Neutrophil (primary cell): ENCODE results near the gene G6PD.
"Not testable (repeated sequence)": the region's sequence is repeated elsewhere in the genome, so short reads cannot be mapped to it uniquely, and the experiment has no call there.

Source experiments
- H3K27ac ChIP-seq: fragments of 200-600 bp; sonication (generic); 2 replicates; pipeline ENCODE4 v1.5.1; 2016; ENCODE audit warnings: mild to moderate bottlenecking, moderate library complexity
- H3K27me3 ChIP-seq: fragments of 200-600 bp; sonication (generic); 2 replicates; pipeline ENCODE4 v1.6.0; 2016; ENCODE audit warnings: mild to moderate bottlenecking
- H3K36me3 ChIP-seq: fragments of 200-600 bp; sonication (generic); 2 replicates; pipeline ENCODE4 v1.5.1; 2017
- H3K4me1 ChIP-seq, 2 experiments: fragments of 200-600 bp in 1 of 2; sonication (generic) in 1 of 2; 1 replicate in 1 of 2; 2 replicates in 1 of 2; pipeline versions ENCODE4 v1.5.1 to v1.6.1; 2013 to 2016; ENCODE audit warnings: low read depth in 1 of 2, low read length in 1 of 2, mild to moderate bottlenecking in 1 of 2, moderate library complexity in 1 of 2; ENCODE audit not compliant: control insufficient read depth in 1 of 2, insufficient read depth in 1 of 2
- H3K4me3 ChIP-seq, 2 experiments: fragments of 200-600 bp in 1 of 2; sonication (generic) in 1 of 2; 1 replicate in 1 of 2; 2 replicates in 1 of 2; pipeline ENCODE4 v1.5.1; 2013 to 2016; ENCODE audit warnings: low read depth in 1 of 2, low read length in 1 of 2, mild to moderate bottlenecking in 1 of 2, moderate library complexity in 1 of 2
- H3K9me3 ChIP-seq: fragments of 200-600 bp; sonication (generic); 2 replicates; pipeline ENCODE4 v1.5.1; 2016
- TF ChIP-seq, protein P1 (sequence below): fragments of 200-600 bp; sonication (generic); IDR thresholded peaks from 2 replicates; pipeline ENCODE4 v1.5.1; 2016; ENCODE audit warnings: antibody characterized with exemption

G6PD gene

DNA sequence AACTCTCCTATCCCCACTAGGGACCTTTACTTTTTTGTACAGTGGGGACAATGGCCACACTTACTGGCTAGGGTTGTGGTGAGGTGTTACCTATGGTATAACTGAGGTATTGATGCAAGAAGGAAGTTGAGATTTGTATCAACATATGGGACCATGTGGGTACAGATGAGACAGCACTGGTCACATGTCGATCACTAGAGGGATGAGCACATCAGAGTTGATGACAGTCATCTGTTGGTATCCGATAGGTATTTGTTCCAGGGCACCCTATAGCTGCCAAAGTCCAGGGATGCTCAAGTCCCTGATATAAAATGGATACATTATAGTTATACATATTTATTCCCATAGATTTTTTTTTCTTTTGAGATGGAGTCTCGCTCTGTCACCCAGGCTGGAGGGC lies 43.7 kb downstream of the G6PD start:
- Histone ChIP-seq H3K36me3 (peaks cover 28% of the 10 kb centered on the region), H3K27me3 (no peaks in the 10 kb centered on the region), H3K4me3 (no peak overlapping the region), H3K4me1 (no peaks in the 10 kb centered on the region), H3K9me3 (no peaks in the 10 kb centered on the region), H3K27ac (no peak overlapping the region)
- TF ChIP-seq, protein P1, sequence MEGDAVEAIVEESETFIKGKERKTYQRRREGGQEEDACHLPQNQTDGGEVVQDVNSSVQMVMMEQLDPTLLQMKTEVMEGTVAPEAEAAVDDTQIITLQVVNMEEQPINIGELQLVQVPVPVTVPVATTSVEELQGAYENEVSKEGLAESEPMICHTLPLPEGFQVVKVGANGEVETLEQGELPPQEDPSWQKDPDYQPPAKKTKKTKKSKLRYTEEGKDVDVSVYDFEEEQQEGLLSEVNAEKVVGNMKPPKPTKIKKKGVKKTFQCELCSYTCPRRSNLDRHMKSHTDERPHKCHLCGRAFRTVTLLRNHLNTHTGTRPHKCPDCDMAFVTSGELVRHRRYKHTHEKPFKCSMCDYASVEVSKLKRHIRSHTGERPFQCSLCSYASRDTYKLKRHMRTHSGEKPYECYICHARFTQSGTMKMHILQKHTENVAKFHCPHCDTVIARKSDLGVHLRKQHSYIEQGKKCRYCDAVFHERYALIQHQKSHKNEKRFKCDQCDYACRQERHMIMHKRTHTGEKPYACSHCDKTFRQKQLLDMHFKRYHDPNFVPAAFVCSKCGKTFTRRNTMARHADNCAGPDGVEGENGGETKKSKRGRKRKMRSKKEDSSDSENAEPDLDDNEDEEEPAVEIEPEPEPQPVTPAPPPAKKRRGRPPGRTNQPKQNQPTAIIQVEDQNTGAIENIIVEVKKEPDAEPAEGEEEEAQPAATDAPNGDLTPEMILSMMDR = no peak

DNA sequence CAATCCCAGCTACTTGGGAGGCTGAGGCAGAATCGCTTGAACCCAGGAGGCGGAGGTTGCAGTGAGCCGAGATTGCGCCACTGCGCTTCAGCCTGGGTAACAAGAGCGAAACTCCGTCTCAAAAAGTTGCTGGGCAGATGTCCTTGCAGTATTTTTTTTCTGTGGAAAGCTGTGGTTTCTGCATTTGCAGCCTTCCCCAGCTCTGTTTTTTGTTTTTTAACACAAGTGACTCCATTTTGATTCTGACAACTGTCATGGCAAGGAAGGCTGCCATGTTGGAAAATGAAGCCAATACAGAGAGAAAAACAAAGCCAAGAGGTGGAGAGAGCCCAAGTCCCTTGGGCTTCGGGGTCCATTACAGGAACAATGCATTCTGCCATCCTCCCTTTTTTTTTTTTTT lies 44.5 kb downstream of the G6PD start:
- TF ChIP-seq, protein P1 = no peak
- Histone ChIP-seq H3K36me3 (peaks cover 22% of the 10 kb centered on the region), H3K27me3 (no peaks in the 10 kb centered on the region), H3K4me3 (no peak overlapping the region), H3K4me1 (peaks cover 4 to 7% of the 10 kb centered on the region in 2 experiments), H3K27ac (no peak overlapping the region), H3K9me3 (no peaks in the 10 kb centered on the region)

DNA sequence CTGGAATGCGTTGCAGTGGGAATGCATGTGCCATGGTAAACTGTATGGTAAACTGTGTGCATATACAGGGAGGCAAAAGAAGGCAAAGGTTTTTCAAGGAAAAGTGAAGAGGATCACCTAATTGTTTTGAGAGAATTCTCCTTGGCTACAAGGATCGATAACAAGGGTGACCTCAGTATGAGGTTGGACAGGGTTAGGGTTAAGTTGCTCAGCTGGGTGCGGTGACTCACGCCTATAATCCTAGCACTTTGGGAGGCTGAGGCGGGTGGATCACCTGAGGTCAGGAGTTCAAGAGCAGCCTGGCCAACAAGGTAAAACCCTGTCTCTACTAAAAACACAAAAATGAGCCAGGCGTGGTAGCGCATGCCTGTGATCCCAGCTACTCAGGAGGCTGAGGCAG lies 45.2 kb downstream of the G6PD start:
- H3K27me3 ChIP-seq = not testable (repeated sequence)

DNA sequence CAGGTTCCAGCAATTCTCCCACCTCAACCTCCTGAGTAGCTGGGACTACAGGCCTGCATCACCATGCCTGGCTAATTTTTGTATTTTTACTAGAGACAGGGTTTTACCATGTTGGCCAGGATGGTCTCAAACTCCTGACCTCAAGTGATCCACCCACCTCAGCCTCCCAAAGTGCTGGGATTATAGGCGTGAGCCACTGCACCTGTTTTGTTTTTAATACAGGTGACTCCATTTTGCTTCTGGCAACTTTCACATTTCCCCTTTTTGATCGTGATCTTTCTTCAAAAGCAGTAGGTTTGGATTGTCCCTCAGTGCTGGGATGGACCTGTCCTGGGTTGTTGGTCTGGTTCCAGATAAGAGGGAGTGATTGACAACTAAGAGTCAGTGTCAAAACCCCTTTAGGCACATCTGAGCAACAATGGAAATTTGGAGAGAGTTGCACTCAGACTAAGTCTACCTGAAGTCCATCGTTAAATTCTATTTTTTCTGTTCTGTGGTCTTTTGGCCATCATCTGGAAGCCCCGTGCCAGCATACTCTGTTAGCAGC lies 50.0 kb downstream of the G6PD start:
- H3K4me3 ChIP-seq, H3K9me3 ChIP-seq, H3K27me3 ChIP-seq, H3K36me3 ChIP-seq: not testable (repeated sequence)
- H3K4me1 ChIP-seq = peaks cover 10 to 14% of the 10 kb centered on the region in 2 experiments
- peak overlapping the region; percentile 52 for H3K27ac ChIP-seq

More for the DNA sequence above, 45.2 kb downstream of the G6PD start:
- H3K9me3 ChIP-seq, H3K27ac ChIP-seq, H3K4me3 ChIP-seq: not testable (repeated sequence)
- peaks cover 10 to 13% of the 10 kb centered on the region in 2 experiments for H3K4me1 ChIP-seq
- H3K36me3 ChIP-seq = peaks cover 15% of the 10 kb centered on the region

DNA sequence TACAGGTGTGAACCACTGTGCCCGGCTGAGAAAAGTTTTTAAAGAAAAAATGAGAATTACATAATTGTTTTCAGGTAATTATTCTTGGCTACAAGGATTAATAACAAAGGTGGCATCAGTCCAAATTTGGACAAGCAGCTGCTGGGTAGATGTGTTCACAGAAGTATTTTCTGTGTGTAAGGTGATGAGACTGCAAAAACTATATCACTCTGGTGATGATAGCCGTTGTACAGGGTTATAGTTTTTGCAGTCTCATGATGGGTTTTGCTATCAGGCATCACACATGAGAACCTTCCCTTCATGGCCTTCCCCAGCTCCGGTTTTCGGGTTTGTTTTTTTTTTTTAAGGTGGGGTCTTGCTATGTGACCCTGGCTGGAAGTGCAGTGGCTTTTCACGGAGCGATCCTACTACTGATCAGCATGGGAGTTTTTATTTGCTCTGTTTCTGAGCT lies 51.1 kb downstream of the G6PD start:
- Histone ChIP-seq H3K4me1 (peaks cover 16 to 19% of the 10 kb centered on the region in 2 experiments), H3K27me3 (no peaks in the 10 kb centered on the region), H3K36me3 (no peaks in the 10 kb centered on the region), H3K9me3 (no peaks in the 10 kb centered on the region), H3K27ac (no peak overlapping the region), H3K4me3 (no peak overlapping the region)
- TF ChIP-seq, protein P1 = no peak

DNA sequence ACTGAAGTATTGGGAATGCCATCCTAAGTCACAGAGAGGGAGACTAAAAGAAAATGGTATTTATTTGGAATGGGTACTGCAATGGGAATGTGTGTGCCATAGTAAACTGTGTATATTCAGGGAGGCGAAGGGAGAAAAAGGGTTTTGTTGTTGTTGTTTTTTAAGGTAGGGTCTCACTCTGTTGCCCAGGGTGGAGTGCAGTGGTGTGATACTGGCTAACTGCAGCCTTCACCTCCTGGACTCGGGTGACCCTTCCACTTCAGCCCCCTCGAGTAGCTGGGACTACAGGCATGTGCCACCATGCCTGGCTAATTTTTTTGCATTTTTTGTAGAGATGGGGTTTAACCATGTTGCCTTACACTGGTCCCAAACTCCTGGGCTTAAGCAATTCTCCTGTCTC lies 51.9 kb downstream of the G6PD start:
- TF ChIP-seq, protein P1 = no peak
- no peaks in the 10 kb centered on the region for H3K9me3 ChIP-seq
- H3K4me1 ChIP-seq = peaks cover 20 to 22% of the 10 kb centered on the region in 2 experiments
- H3K4me3 ChIP-seq = no peak overlapping the region
- H3K27me3 ChIP-seq = no peaks in the 10 kb centered on the region
- no peak overlapping the region for H3K27ac ChIP-seq
- no peaks in the 10 kb centered on the region for H3K36me3 ChIP-seq
